Stimulated activated CD8-positive, alpha-beta memory T cell treated with anti-CD3 and anti-CD28 coated beads, Interleukin-15, amount 100 ng/mL, for 24 hours (primary cell): Measurements from ENCODE around the gene FUT3.
"Not testable (repeated sequence)": the region's sequence is repeated elsewhere in the genome, so short reads cannot be mapped to it uniquely, and the experiment has no call there.

ENCODE experiments used
- DNase-seq: peaks from one replicate; pipeline ENCODE4 v3.0.0-alpha.2; 2020; ENCODE audit warnings: low read depth

Gene FUT3

DNA sequence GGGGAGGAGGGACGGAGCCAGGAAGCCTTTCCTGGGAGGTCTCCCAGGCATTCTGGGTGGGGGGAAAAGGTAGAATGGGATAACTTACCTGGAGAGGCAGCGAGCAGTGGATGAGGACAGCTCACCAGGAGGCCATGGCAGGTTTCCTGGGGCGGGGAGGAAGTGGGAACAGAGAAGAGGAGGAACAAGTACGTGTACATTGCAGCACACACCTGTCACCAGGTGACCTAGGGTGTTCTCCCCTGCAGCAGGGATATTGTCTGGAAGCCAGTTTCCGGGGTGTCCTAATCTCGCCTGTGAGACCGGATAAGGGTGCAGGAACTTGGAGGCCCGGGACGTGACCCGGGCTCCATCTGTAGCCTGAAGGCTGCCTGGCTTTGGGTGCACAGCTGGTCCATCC lies at the start of gene FUT3:
FUT3 (minus strand) TSS at position 148 of the 400 bp plus-strand sequence.
- DNase-seq, result no peak

DNA sequence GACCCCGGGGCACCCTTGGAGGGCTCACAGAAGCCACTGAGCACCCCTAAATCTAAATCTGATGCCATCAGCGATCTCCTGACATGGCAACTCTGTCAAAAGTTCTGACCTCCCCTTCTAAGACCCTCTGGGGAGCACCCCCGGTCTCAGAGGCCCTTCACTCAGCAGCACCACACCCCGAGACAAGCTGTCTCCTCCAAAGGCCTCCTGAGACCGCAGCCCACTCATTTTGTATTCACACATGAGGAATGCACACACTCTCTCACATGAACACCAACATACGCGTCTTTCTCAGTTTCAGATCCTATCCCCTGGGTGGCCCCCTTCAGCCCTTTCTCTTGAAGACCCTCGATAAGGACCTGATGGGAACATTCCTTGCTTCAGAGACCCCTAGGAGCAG lies 49.7 kb upstream of the FUT3 start:
- DNase-seq, result no peak

DNA sequence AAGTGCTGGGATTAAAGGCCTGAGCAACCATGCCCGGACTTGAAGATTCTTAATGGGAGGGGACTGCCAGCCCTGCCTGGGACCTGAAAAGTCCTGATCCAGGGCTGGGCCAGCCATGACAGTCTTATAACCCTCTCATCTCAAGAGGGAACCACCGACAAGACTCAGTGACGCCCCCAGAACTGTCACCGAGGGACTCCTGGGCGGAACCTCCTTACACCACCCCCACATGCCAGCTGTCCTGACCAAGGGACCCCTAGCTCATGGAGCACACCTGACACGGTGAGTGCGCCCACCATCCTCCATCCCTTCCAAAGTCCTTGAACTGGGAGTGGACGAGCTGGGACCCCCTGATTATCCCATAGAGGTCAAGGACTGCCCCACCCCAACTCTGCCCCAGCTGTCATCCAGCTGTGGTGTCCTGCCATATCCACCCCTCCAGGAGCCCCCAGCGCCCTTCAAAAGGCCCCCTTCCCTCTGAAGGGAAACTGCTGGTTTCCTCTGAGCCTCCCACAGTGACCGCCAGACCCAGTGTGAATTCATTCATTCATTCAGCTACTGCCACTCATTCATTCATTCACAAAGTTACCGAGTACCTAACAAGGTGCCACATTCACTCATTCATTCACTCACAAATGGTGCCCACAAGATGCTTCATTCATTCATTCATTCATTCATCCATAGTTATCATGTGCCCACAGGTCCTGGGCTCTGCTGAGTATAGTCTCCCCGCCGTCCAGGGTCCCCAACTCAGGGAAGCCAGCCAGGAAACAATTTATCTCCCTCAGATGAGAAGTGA lies 48.7 kb upstream of the FUT3 start:
- no peak for DNase-seq

DNA sequence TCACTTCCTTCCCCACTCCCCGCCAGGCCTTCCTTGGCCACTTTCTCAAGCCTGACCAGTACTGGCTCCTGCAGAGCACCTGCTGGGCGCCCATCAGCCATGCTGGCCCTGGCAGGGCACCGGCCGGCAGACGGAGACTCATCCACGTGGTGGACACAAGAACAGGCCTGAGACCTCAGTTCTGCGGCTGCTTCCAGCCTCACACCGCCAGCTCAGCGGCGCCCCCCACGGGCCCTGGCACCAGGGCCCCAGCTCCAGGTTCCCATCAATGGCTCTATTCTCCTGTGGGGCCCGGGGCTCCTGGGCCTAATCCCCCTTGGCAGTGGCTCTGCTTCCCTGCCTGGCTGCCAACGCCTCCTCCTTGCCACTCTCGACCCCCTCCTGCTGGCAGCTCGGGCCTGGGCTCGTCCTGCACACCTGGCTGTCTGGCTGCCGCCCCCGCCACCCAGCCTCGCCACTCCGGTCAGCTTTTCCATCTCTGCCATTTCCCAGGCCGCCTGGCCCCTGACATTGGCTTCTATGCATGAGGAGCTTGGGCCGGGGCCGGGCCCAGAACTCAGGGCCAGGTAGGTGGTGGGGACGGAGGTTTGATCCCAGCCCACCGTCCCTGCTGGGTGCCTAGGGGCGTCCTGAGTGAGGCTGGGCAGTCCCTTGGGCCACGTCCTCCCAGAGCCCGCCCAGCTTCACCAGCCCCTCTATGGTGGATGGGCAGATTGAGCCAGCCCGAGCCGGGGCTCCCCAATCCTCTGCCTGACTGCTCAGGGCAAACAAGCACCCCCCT lies 46.1 kb upstream of the FUT3 start:
- no peak for DNase-seq

DNA sequence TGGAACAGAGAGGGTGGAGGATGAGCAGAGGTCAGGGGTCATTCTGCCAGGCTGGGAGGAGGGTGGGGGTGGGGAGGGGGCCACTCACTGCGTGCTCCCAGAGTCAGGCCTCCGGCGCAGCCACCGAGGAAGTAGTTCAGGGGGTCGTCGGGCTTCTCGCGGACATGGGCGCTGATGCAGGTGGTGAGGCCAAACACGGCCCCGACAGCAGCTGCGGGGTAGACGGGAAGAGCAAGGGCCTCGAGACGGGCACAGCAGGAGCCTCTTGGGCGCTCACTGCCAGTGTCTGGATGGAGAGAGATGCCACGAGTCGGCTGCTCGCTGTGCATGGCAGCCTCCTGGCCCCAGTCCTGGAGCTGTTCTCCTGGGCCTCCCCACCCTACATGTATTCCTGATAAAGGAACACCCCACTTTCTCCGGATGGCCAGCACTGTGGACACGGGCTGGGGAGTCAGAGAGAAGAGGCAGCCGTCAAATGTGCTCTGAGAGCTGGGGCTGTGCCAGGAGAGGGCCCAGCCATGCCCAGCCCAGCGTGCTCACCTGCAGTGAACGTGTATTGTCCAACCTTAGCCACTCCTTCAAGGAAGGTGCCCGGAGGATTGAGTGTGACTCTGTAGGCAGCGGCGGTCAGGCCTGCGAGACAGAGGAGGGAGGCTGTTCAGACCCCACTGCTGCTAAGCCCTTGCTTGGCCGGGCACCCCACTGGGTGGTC lies 45.3 kb upstream of the FUT3 start:
- no peak for DNase-seq

DNA sequence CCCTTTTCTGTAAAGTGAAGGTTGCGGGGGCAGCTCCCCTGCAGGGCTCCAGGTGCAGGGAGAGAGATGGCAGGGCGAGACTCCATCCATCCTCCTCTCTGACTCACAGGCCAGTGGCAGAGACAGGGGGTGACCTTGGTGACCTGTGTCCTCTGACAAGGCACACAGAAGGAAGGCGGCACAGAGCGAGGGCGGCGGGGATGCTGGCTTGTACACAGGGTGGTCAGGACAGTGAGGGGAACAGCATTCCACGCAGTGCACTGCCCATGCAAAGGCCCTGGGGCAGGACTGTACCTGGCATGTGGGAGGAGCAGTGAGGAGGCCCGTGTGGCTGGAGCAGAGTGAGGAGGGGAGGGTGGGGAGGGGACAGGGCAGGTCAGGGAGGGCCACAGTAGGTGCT lies 44.6 kb upstream of the FUT3 start:
- DNase-seq, result no peak

DNA sequence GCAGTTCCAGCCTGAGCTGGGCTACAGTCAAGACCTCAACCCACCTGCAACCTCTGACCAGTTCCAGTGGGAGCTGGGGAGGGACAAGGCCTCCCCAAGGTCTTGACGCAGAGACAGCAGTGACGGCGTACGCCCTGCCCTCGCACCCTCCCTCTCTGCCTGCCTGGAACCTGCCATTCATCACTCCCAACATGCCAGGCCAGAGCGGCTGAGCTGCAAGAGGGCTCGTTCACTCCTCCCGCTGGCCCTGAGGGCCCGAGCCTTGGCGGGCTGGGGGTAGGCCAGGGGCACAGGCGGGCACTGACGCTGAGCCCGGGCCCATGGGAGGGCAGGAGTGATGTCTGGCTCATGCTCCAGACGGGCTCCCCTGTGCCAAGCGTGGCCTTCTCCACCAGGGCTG lies 44.2 kb upstream of the FUT3 start:
- DNase-seq, result no peak

DNA sequence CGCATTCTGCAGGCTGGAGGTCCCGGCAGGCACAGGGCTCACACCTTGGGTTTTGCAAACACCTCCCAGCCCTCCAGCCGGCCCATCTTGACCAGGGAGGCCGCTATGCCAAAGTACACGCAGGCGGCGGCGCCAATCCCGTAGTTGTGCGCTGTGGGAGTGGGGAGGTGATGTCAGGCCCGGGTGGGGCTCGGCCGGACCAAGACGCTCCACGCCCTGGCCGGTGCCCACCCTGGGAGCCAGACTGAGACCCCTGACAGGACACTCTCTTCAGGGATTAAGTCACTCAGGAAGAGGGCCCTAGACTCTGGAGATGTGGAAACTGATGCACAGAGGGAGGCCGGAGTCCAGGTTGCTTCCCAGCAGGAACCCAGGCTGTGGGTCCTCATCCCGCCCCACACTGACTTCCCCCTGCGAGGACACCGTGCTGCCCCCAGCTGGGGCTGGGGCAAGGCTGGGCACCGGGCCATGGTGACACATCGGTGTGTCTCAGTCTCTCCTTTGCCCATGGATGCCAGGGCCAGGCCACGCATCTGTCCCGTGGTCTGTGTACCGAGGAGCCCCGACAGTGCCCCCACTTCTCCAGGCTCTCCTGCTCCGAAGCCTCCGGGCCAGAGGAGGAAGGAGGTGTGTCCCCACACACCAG lies 43.6 kb upstream of the FUT3 start:
- no peak for DNase-seq

DNA sequence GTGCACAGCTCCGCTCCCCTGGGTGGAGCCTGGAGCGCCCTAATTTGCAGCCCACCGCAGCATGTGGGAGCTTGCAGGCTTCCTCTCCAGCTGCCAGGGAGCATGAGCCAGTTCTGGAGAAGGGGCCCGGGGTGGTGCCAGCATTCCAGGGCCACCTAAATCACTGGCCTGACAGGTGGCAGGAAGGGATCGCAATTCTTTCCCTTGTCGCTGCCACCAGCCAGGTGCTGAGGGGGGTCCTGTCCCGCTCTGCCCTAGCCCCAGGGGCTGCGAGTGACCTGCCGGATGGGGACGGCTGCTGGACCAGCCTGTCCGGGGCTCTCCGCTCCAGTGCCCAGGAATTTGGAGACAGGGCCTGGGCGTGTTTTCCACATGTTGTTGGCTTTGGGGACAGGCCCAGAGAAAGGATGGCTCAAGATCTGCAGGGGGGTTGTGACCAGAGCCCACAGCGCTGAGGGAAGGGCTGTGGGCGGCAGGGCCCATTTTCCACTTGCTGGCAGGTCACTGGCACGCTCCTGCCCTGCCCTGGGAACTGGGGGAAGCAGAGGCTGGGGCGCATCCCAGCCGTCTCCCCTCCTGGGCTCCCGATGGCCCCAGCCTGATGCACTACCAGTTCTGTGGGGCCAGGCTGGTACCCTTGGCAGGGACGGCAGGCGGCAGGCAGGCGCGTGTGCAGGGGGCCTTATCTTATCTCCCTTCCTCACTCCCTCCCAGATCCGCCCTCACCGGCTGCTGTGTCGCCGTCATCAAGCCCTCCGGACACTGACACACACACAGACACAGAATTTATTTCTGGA lies 42.9 kb upstream of the FUT3 start:
- no peak for DNase-seq

DNA sequence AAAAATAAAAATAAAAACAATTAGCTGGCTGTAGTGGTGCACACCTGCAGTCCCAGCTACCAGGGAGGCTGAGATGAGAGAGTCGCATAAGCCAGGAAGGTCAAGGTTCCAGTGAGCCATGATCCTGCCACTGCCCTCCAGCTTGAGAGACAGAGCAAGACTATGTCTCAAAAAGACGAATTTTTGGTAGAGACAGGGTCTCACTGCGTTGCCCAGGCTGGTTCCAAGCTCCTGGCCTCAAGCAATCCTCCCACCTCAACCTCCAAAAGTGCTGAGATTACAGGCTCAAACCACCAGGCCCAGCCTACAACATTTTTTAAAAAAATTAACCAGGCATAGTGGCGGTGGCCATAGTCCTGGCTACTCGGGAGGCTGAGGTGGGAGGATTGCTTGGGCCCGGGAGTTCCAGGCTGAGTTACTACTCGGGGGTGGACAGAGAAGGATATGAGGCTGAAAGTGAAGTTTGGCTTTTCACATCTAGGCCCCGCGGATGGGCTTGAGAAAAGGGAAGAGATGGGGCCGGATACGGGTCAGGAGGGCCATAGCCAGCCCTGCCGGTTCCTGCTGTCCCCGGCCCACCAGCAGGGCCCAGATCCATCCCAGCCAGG lies 42.2 kb upstream of the FUT3 start:
- no peak for DNase-seq

DNA sequence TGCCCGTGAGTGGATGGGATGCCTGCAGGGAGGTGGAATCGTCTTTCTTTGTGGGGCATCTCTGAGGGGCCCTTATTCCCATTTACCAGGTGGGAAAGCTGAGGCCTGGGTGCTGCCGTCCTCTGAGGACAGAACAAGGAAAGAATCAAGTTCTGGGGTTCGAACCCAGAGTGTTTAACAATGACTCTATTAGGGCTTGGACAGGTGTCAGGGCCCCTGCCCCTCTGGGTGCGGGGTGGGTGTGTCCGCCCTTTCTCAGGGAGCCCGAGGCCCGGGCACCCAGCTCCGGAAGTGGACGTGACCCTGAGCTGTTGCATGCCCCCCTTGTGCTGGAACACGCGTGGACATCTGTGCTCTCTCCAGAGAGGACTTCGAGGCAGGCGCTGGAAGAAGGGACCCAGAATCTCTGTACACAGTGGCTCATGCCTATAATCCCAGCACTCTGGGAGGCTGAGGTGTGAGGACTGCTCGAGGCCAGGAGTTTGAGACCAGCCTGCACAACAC lies 41.6 kb upstream of the FUT3 start:
- no peak for DNase-seq

DNA sequence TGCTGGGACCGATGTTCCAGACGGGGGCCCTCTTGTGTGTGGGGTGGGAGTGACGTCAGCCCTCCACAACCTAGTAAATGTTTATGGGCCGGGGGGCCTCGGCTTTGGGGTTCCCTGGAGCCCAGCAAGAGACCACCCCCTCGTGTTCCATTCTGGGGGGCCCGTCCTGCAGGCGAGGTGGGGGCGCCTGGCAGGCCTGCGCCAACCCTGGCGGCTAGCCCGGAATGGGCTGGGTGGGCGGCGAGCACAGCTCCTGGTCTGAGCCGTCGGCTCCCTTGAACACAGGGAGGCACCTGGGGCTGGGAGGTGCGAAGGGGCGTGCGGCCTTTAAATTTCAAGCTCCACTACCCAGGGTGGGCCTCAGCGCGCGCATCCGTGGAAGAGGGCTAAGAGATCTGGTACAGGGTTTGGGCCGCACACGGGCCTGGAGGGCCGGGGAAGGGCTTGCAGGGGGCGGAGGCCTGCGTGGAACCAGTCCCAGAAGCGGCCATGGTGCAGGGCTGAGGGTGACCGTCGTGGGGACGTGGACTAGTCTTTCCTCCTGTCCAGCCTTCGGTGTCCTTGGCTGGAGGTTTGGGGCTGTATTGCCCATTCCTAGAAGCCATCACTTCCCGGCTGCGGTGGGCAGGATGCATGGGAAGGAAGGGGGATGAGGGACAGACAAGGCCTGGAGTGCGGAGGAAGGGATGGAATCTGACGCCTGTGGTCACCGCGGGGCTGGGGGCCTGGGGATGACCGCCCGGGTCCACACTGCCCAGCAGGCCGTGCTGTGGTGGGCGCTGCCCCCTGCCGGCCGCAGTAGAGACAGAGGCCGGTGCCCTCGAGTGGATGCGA lies 40.9 kb upstream of the FUT3 start:
- DNase-seq, result no peak

DNA sequence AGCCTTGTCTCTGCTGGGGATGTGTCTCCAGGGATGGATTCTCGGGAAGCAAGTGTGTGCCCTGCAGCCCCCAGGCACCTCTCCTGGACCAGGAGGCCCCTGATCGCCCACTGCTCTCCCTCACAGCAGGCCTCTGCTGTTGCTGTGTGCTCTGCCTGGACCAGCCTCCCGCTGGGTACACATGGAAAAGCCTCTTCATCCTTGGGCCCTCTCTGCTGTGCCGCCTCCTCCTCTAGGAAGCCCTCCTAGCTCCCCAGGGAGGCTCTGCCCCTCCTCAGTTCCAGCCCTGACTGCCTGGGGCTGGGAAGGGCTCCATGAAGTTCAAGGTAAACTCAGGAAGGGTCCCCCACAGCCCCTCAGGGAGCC lies 40.3 kb upstream of the FUT3 start:
- no peak for DNase-seq

DNA sequence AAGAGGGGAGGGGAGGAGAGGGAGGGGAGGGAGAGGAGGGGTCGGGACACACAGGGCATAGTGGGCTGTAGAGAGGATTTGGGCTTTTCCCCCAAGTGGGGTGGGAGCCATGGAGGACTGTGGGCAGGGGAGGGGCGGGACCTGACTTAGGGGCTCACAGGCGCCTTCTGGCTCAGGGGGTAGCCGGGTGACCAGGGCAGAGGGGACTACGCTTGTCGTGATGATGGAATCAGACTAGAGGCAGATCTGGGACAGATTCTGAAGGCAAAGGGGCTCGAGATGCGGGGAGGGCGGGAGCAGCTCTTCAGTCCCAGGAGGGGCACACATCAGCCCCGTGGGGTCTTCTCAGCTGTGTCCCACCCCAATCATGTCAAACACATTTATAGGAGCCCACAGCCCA lies 38.9 kb upstream of the FUT3 start:
- no peak for DNase-seq

DNA sequence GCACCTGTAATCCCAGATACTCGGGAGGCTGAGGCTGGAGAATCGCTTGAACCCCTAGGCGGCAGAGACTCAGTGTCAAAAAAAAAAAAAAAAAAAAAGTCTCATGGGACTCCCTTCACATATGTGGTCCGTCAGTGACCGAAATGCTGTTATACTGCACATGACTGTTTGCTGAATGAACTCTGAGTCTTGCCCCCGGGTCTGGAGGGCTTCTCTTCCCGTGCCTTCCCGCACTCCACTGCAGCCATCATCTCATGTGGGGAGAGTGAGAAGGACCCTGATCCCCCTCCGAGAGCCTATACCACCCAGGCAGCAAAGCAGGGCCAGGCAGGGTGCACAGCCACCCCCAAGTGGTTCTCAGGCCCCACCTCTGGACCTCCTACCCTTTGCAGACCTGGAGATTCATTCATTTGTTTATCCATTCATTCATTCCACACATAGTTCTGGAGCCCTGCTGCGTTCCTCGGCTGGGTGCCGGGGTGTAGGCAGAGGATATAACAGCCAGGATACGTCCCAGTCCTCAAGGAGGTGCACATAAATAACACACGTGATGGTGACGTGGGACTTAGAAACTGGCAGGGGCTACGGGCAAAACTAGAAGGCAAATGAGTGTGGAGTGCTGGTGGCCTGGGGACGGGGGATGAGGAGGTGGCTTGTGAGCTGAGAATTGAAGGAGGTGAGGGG lies 38.2 kb upstream of the FUT3 start:
- DNase-seq, result no peak

DNA sequence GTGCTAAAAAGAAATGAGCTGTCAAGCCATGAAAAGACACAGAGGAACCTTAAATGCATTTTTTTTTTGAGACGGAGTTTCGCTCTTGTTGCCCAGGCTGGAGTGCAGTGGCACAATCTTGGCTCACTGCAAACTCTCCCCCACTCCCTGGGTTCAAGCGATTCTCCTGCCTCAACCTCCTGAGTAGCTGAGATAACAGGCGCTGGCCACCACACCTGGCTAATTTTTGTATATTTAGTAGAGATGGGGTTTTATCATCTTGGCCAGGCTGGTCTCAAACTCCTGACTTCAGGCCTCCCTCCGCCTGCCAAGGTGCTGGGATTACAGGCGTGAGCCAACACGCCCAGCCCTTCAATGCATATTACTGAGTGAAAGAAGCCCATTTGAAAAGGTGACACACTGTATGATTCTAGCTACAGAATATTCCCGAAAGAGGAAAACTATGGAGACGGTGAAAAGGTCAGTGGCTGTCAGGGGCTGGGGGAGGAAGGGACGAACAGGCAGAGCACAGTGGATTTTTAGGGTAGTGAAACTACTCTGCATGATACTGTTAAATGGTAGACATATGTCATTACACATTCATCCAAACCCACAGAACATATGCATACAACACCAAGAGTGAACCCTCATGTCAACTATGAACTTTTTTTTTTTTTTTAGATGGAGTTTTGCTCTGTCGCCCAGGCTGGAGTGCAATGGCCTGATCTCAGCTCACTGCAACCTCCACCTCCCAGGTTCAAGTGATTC lies 33.0 kb upstream of the FUT3 start:
- not testable (repeated sequence) for DNase-seq

DNA sequence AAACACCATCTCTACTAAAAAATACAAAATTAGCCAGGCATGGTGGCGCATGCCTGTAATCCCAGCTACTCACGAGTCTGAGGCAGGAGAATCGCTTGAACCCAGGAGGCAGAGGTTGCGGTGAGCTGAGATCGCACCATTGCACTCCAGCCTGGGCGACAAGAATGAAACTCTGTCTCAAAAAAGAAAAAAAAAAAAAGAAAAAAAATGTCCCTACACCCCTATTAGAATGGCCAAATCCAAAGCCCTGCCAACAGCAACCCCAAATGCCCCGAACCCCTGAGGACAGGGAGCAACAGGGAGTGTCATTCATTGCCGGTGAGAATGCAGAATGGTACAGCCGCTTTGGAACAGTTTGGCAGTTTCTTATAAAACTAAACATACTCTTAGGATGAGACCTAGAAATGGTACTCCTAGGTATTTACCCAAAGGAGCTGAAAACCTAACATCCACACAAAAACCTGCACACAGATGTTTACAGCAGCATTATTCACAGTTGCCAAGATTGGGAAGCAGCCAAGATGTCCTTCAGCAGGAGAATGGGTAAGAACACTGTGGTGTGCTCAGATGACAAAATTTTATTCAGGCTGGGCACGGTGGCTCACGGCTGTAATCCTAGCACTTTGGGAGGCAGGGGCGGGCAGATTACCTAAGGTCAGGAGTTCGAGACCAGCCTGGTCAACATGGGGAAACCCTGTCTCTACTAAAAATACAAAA lies 32.1 kb upstream of the FUT3 start:
- not testable (repeated sequence) for DNase-seq

DNA sequence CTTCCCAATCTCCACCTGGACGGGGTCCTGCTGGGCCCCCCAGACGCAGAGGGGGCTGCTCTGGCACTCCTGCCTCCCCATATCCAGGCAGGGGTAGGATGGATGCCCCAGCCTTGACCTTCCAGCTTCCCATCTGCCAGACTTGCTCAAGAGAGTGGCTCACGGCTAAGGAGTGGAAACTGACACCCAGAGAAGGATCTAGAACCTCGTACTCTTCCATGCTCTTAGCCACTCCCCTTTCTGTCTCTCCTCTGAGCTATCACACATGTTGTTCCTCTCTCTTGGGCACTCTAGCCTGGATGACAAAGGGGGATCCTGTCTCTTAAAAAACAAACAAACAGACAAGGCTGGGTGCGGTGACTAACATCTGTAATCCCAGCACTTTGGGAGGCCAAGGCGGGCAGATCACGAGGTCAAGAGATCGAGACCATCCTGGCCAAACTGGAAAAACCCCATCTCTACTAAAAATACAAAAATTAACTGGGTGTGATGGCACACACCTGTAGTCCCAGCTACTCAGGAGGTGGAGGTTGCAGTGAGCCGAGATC lies 31.2 kb upstream of the FUT3 start:
- no peak for DNase-seq
